ENCODE results near the gene NR3C2.

NR3C2 gene

DNA sequence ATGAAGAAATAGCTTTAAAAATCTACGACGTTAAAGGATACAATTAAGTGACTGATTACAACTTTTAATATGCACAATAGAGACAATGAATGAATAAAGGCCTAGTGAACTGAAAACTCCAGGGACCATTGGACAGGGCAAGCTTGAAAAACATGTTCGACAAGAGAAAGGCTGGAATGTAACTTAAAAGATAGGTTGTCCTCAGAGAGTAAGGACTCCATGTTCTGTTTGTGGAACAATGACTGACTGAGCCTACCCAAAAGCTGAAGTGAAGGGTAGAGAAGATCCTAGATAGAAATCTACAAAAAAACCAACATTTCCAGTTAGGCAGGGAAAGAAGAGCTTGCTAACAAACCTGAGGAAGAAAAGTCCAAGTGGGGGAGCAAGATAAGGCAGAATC is 173.4 kb downstream of the NR3C2 start:
- Histone ChIP-seq H3K36me3 (ENCODE audit: control insufficient read depth, insufficient read depth, low read length) (no peaks in the 10 kb centered on the region), H3K9me3 (ENCODE audit: control insufficient read depth, insufficient read depth, low read length) (no peaks in the 10 kb centered on the region), H3K4me1 (ENCODE audit: control insufficient read depth, insufficient read depth, low read length) (no peaks in the 10 kb centered on the region; the same call in 1 of the 2 replicates), H3K27ac (ENCODE audit: low read length) (no peak overlapping the region), H3K27me3 (ENCODE audit: control insufficient read depth, insufficient read depth, low read length) (no peaks in the 10 kb centered on the region), H3K4me3 (ENCODE audit: low read length) (no peak overlapping the region)
- no peak for DNase-seq (ENCODE audit: low read depth, low spot score)
- no CpG with 5 or more reads among the region's 3 CpGs for WGBS (ENCODE audit: insufficient coverage, insufficient read length)

DNA sequence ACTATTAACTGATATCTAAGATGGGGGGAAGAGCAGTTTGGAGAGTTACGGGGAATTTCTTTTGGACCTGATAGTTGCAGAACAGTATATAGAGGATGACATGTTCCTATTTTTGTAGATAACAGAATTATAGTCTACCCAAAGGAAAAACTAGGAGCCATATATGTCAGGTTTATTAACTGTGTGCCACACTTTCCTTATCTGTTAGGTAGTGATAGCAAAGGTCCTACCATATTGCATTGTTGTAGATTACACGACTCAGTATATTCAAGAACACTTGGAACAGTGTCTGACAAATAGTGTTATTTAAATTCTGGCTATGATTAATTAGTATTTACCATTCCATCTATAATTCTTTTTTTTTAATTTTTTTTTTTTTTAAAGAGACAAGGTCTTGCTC is 175.3 kb downstream of the NR3C2 start:
- H3K27ac ChIP-seq (ENCODE audit: low read length) = no peak overlapping the region
- WGBS (ENCODE audit: insufficient coverage, insufficient read length) = no CpG with 5 or more reads among the region's 2 CpGs

DNA sequence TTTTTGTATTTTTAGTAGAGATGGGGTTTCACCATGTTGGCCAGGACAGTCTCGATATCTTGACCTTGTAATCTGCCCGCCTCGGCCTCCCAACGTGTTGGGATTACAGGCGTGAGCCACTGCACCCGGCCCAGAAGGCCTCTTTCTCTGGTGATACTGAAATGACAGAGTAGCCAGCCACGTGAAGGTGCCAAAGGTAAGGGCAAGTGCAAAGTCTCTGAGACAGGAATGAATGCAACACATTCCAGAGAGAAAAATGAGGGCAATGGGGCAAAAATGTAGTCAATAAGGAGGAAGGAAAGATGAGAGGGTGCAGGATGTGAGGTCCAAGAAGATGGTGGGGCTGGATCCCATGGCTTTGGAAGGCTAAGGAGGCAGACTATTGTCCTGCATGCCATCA is 176.0 kb downstream of the NR3C2 start:
- Histone ChIP-seq H3K36me3 (ENCODE audit: control insufficient read depth, insufficient read depth, low read length) (no peaks in the 10 kb centered on the region), H3K27ac (ENCODE audit: low read length) (no peak overlapping the region), H3K27me3 (ENCODE audit: control insufficient read depth, insufficient read depth, low read length) (no peaks in the 10 kb centered on the region), H3K4me3 (ENCODE audit: low read length) (no peak overlapping the region), H3K4me1 (ENCODE audit: control insufficient read depth, insufficient read depth, low read length) (no peaks in the 10 kb centered on the region), H3K9me3 (ENCODE audit: control insufficient read depth, insufficient read depth, low read length) (no peaks in the 10 kb centered on the region)
- no CpG with 5 or more reads among the region's 7 CpGs for WGBS (ENCODE audit: insufficient coverage, insufficient read length)
- DNase-seq (ENCODE audit: low read depth, low spot score) = no peak

More for the DNA sequence above, 175.3 kb downstream of the NR3C2 start:
- H3K4me1 ChIP-seq (ENCODE audit: control insufficient read depth, insufficient read depth, low read length) = no peaks in the 10 kb centered on the region
- no peaks in the 10 kb centered on the region for H3K36me3 ChIP-seq (ENCODE audit: control insufficient read depth, insufficient read depth, low read length)
- DNase-seq (ENCODE audit: low read depth, low spot score) = no peak
- no peaks in the 10 kb centered on the region for H3K9me3 ChIP-seq (ENCODE audit: control insufficient read depth, insufficient read depth, low read length)
- no peak overlapping the region for H3K4me3 ChIP-seq (ENCODE audit: low read length)
- H3K27me3 ChIP-seq (ENCODE audit: control insufficient read depth, insufficient read depth, low read length) = no peaks in the 10 kb centered on the region

DNA sequence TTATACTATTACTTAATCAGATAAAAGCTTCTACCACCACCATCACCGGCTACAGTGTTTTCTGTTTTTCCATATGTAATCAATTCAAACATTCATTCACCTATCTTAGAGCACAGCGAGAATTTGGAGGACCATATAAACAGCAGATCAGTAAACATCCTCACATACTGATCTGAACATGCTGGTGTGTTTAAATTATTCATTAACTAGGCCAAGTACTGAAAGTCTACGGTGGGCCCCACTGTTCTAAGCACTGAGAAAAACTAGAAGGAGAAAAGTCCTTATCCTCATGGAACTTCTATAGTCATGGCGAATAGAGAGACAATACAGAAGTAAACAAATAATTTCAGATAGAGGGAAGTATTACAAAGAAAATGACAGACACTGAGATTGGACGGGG is 176.6 kb downstream of the NR3C2 start:
- Histone ChIP-seq H3K27me3 (ENCODE audit: control insufficient read depth, insufficient read depth, low read length) (no peaks in the 10 kb centered on the region), H3K4me3 (ENCODE audit: low read length) (no peak overlapping the region), H3K9me3 (ENCODE audit: control insufficient read depth, insufficient read depth, low read length) (no peaks in the 10 kb centered on the region), H3K27ac (ENCODE audit: low read length) (no peak overlapping the region), H3K36me3 (ENCODE audit: control insufficient read depth, insufficient read depth, low read length) (no peaks in the 10 kb centered on the region), H3K4me1 (ENCODE audit: control insufficient read depth, insufficient read depth, low read length) (no peaks in the 10 kb centered on the region)
- 100% methylated on average over 1 of the region's 5 CpGs for WGBS (ENCODE audit: insufficient coverage, insufficient read length)
- DNase-seq (ENCODE audit: low read depth, low spot score) = no peak

DNA sequence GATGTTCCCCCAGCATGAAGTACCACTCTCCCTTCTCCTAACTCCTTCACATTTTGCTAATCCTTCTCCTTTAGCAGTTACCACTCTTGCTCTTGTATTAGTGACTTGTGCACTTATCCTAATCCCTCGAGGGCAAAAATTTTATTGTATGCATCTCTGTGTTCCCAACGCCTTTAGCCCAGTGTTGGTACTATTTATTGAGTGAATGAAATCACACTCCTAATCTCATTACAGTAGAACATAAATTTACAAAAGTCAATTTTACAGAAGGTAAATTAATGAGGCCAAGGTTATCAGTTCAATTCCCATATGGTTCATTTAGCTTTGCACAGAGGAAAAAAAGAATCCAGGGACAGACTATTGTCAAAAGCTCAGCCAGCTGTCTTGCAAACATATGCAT is 178.4 kb downstream of the NR3C2 start:
- H3K36me3 ChIP-seq (ENCODE audit: control insufficient read depth, insufficient read depth, low read length) = no peaks in the 10 kb centered on the region
- WGBS (ENCODE audit: insufficient coverage, insufficient read length) = no CpG with 5 or more reads among the region's 2 CpGs
- no peak for DNase-seq (ENCODE audit: low read depth, low spot score)

DNA sequence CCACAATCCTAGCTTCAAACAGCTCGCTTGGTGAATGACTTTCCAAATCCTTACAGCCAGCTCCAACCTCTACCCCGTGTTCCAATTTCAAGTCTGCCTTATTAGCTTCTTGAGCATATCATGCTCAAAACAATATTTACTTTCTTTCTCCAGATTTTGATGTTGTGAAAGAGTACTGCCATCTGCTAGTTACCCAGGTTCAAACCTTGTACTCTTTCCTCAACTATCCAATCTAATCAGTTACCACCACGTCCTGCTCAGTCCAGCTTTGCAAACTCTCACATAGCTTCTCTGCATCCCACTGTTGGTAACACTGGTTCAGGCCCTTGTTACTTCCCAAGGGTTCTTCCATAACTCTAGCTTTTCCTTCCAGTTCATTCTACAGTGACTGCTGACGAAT is 179.1 kb downstream of the NR3C2 start:
- no peaks in the 10 kb centered on the region for H3K4me1 ChIP-seq (ENCODE audit: control insufficient read depth, insufficient read depth, low read length)
- no peaks in the 10 kb centered on the region for H3K27me3 ChIP-seq (ENCODE audit: control insufficient read depth, insufficient read depth, low read length)
- H3K36me3 ChIP-seq (ENCODE audit: control insufficient read depth, insufficient read depth, low read length) = no peaks in the 10 kb centered on the region
- H3K27ac ChIP-seq (ENCODE audit: low read length) = no peak overlapping the region
- no peaks in the 10 kb centered on the region for H3K9me3 ChIP-seq (ENCODE audit: control insufficient read depth, insufficient read depth, low read length)
- no peak overlapping the region for H3K4me3 ChIP-seq (ENCODE audit: low read length)
- no CpG with 5 or more reads among the region's 4 CpGs for WGBS (ENCODE audit: insufficient coverage, insufficient read length)
- DNase-seq (ENCODE audit: low read depth, low spot score) = no peak

More for the DNA sequence above, 178.4 kb downstream of the NR3C2 start:
- no peaks in the 10 kb centered on the region for H3K4me1 ChIP-seq (ENCODE audit: control insufficient read depth, insufficient read depth, low read length)
- H3K27ac ChIP-seq (ENCODE audit: low read length) = no peak overlapping the region
- H3K4me3 ChIP-seq (ENCODE audit: low read length) = no peak overlapping the region
- no peaks in the 10 kb centered on the region for H3K9me3 ChIP-seq (ENCODE audit: control insufficient read depth, insufficient read depth, low read length)
- no peaks in the 10 kb centered on the region for H3K27me3 ChIP-seq (ENCODE audit: control insufficient read depth, insufficient read depth, low read length)

DNA sequence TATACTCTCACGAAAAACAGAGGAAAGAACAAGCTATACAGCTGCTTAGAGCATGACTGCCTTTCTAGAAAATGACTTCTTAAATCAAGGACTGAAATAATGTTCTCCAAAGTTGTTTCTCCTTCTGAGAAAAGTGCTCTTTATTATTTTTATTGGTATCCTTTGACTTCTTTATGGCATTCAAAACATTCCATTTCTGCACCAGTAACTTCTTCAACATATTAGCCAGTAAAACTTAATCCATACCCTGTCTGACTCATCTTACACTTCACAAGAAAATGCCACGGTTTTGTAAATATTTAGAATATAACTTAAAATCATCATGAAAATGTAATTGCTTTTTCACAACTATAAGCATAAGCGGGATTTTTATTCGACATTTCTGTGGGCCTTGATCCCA is 180.4 kb downstream of the NR3C2 start:
- no peak overlapping the region for H3K4me3 ChIP-seq (ENCODE audit: low read length)
- H3K27me3 ChIP-seq (ENCODE audit: control insufficient read depth, insufficient read depth, low read length) = no peaks in the 10 kb centered on the region
- no CpG with 5 or more reads among the region's 4 CpGs for WGBS (ENCODE audit: insufficient coverage, insufficient read length)
- no peaks in the 10 kb centered on the region for H3K9me3 ChIP-seq (ENCODE audit: control insufficient read depth, insufficient read depth, low read length)
- H3K36me3 ChIP-seq (ENCODE audit: control insufficient read depth, insufficient read depth, low read length) = no peaks in the 10 kb centered on the region
- DNase-seq (ENCODE audit: low read depth, low spot score) = no peak
- no peaks in the 10 kb centered on the region for H3K4me1 ChIP-seq (ENCODE audit: control insufficient read depth, insufficient read depth, low read length)
- no peak overlapping the region for H3K27ac ChIP-seq (ENCODE audit: low read length)

DNA sequence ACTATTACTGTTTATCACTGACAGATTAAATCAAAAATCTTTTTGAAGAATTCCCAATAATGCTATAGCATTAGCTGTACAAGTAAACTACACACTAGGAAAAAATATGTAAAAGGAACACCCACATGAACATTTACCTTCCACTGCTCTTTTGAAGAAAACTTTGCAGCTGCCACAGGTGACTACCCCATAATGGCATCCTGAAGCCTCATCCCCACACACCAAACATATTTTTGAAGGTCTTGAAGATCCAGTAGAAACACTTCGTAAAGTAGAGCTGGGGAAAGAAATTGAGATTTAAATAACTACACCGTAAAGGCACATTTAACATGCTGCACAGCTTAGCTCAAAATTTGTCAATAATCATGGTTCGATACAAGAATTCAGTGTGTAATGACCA is 182.4 kb downstream of the NR3C2 start:
- Histone ChIP-seq H3K27ac (ENCODE audit: low read length) (no peak overlapping the region), H3K9me3 (ENCODE audit: control insufficient read depth, insufficient read depth, low read length) (no peaks in the 10 kb centered on the region), H3K36me3 (ENCODE audit: control insufficient read depth, insufficient read depth, low read length) (no peaks in the 10 kb centered on the region), H3K27me3 (ENCODE audit: control insufficient read depth, insufficient read depth, low read length) (no peaks in the 10 kb centered on the region), H3K4me3 (ENCODE audit: low read length) (no peak overlapping the region), H3K4me1 (ENCODE audit: control insufficient read depth, insufficient read depth, low read length) (no peaks in the 10 kb centered on the region)
- DNase-seq (ENCODE audit: low read depth, low spot score) = no peak
- no CpG with 5 or more reads among the region's 3 CpGs for WGBS (ENCODE audit: insufficient coverage, insufficient read length)

DNA sequence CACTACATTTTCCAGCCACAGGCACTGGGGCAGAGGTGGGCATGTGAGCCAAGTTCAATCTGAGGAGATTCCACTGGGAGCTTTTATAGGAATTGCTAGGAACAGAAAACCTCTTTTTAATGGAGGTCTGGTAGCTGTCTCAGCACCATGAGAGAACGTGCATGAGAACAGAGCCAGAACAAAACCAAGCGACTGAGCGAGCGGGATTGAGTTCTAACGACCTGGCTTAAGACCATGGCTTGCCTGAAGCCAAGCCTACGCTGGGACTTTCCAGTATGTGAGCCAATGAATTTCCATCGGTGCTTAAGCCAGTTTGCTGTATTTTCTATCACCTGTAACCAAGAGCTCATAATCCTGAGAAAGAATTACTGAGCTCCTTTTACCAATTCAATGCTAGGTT is 183.7 kb downstream of the NR3C2 start:
- Histone ChIP-seq H3K27ac (ENCODE audit: low read length) (no peak overlapping the region), H3K4me3 (ENCODE audit: low read length) (no peak overlapping the region), H3K36me3 (ENCODE audit: control insufficient read depth, insufficient read depth, low read length) (no peaks in the 10 kb centered on the region), H3K4me1 (ENCODE audit: control insufficient read depth, insufficient read depth, low read length) (no peaks in the 10 kb centered on the region), H3K9me3 (ENCODE audit: control insufficient read depth, insufficient read depth, low read length) (no peaks in the 10 kb centered on the region), H3K27me3 (ENCODE audit: control insufficient read depth, insufficient read depth, low read length) (no peaks in the 10 kb centered on the region)
- DNase-seq (ENCODE audit: low read depth, low spot score) = no peak
- no CpG with 5 or more reads among the region's 7 CpGs for WGBS (ENCODE audit: insufficient coverage, insufficient read length)

DNA sequence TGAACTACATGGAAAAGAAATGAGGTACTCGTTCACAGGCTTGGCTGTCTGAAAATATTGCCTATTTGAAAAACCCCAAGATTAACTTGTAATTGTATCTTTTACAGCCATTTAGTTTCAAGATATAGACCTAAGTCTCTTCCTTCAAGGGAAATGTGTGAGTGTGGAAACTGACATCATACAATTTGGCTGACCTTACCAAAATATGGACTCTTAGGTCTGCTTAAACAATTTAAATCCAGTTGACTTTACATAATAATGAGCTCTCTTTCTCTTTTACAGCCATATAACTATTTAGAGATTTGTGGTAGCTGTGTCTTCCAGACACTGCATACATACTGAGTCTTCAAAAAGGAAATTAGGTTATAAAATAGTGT is 186.9 kb downstream of the NR3C2 start:
- H3K4me1 ChIP-seq (ENCODE audit: control insufficient read depth, insufficient read depth, low read length) = no peaks in the 10 kb centered on the region

DNA sequence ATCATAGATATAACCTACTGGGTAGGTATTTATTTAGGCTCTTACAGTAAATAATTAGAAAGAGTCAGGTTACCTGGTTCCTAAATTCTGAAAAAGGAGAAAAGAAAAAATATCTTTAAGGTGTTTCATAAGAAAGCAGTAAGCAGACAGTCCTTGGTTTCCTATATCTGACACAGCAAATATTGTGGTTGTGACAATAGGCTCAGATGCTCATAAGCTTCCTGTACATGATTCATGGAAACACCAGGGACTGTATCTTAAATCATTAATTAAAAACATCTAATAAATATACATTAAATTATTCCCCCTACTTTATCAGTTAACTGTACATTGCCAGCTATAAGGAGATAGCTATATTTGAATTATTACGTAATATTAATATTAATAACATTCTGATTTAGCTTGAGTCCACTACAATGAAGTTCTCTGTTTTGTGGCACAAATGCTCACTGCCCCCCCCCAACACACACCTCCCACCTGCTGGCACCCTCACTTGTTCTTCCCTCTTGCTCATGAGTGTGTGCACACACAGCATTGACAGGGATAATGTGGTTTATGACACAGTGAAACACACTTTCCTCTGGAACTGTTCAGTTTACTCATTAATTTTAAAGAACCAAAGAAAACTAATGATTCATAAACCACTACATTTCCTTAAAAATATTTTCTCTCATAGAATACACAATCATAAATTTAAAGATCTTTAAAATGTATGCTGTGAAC is 187.4 kb downstream of the NR3C2 start:
- Histone ChIP-seq H3K27ac (ENCODE audit: low read length) (no peak overlapping the region), H3K4me1 (ENCODE audit: control insufficient read depth, insufficient read depth, low read length) (no peaks in the 10 kb centered on the region), H3K27me3 (ENCODE audit: control insufficient read depth, insufficient read depth, low read length) (no peaks in the 10 kb centered on the region), H3K9me3 (ENCODE audit: control insufficient read depth, insufficient read depth, low read length) (no peaks in the 10 kb centered on the region), H3K4me3 (ENCODE audit: low read length) (no peak overlapping the region), H3K36me3 (ENCODE audit: control insufficient read depth, insufficient read depth, low read length) (no peaks in the 10 kb centered on the region)
- WGBS (ENCODE audit: insufficient coverage, insufficient read length) = no CpG with 5 or more reads among the region's 1 CpG
- no peak for DNase-seq (ENCODE audit: low read depth, low spot score)

More for the DNA sequence above, 186.9 kb downstream of the NR3C2 start:
- no CpG with 5 or more reads among the region's 1 CpG for WGBS (ENCODE audit: insufficient coverage, insufficient read length)
- DNase-seq (ENCODE audit: low read depth, low spot score) = no peak
- no peaks in the 10 kb centered on the region for H3K36me3 ChIP-seq (ENCODE audit: control insufficient read depth, insufficient read depth, low read length)
- no peaks in the 10 kb centered on the region for H3K27me3 ChIP-seq (ENCODE audit: control insufficient read depth, insufficient read depth, low read length)
- no peaks in the 10 kb centered on the region for H3K9me3 ChIP-seq (ENCODE audit: control insufficient read depth, insufficient read depth, low read length)
- no peak overlapping the region for H3K27ac ChIP-seq (ENCODE audit: low read length)
- no peak overlapping the region for H3K4me3 ChIP-seq (ENCODE audit: low read length)
